ENCODE data around the gene P2RY4.
"Not testable (repeated sequence)": the region's sequence is repeated elsewhere in the genome, so short reads cannot be mapped to it uniquely, and the experiment has no call there.

The P2RY4 gene

DNA sequence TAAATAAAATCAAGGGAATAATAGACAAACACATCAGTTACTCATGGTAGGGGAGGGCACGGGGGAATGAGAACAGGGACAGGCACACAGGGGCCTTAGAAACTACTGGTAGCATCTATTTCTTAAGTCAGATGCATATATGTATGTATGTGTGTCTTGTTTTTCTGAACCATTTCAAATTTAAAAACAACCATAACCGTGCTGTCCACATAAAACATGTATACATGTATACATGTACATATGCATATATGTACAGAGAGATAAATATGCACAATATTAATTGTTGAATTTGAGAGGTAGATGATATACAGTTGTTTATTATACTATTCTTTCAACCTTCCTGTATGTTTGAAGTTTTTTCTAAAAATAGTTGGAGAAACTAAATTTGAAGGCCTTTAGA, 33.3 kb downstream of the P2RY4 start:
- Histone ChIP-seq H3K9ac (no peak overlapping the region), H3K4me1 (ENCODE audit: low read depth, poor library complexity, severe bottlenecking) (no peaks in the 10 kb centered on the region), H3K4me3 (IDR thresholded peaks at IDR 0.05; ENCODE audit: insufficient read depth, low read depth, low read length) (no peak overlapping the region), H3K36me3 (ENCODE audit: insufficient read depth) (no peaks in the 10 kb centered on the region), H3K27ac (no peak overlapping the region), H4K20me1 (ENCODE audit: insufficient read depth) (no peaks in the 10 kb centered on the region), H2AFZ (ENCODE audit: low read depth) (no peak overlapping the region), H3K27me3 (ENCODE audit: insufficient read depth, low read depth) (no peaks in the 10 kb centered on the region), H3K79me2 (ENCODE audit: insufficient read depth, low read depth) (no peaks in the 10 kb centered on the region), H3K4me2 (no peak overlapping the region)
- TF ChIP-seq, protein P1, sequence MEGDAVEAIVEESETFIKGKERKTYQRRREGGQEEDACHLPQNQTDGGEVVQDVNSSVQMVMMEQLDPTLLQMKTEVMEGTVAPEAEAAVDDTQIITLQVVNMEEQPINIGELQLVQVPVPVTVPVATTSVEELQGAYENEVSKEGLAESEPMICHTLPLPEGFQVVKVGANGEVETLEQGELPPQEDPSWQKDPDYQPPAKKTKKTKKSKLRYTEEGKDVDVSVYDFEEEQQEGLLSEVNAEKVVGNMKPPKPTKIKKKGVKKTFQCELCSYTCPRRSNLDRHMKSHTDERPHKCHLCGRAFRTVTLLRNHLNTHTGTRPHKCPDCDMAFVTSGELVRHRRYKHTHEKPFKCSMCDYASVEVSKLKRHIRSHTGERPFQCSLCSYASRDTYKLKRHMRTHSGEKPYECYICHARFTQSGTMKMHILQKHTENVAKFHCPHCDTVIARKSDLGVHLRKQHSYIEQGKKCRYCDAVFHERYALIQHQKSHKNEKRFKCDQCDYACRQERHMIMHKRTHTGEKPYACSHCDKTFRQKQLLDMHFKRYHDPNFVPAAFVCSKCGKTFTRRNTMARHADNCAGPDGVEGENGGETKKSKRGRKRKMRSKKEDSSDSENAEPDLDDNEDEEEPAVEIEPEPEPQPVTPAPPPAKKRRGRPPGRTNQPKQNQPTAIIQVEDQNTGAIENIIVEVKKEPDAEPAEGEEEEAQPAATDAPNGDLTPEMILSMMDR (conservative IDR thresholded peaks at IDR 0.05; ENCODE audit: low read depth, low read length), result no peak

DNA sequence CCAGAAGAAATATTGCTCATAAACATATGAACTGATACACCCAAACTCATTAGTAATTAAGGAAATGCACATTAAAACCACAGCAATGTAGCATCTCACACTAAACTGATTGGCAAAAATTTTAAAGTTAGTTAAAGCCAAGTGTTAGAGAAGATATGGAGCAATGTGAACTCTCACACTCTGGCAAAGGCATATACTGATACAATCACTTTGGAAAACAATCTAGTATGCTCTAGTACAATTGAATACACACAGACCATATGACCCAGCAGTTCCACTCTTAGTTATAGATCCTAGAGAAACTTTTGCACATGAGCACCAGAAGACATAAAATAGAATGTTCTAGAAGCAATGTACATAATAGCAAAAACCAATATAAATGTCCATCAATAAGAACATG, 34.0 kb downstream of the P2RY4 start:
- Histone ChIP-seq H3K36me3 (ENCODE audit: insufficient read depth) (no peaks in the 10 kb centered on the region), H3K9ac (no peak overlapping the region), H3K27me3 (ENCODE audit: insufficient read depth, low read depth) (no peaks in the 10 kb centered on the region), H3K27ac (no peak overlapping the region), H3K4me2 (no peak overlapping the region), H2AFZ (ENCODE audit: low read depth) (no peak overlapping the region), H3K4me1 (ENCODE audit: low read depth, poor library complexity, severe bottlenecking) (no peaks in the 10 kb centered on the region), H3K4me3 (IDR thresholded peaks at IDR 0.05; ENCODE audit: insufficient read depth, low read depth, low read length) (no peak overlapping the region), H3K79me2 (ENCODE audit: insufficient read depth, low read depth) (no peaks in the 10 kb centered on the region), H4K20me1 (ENCODE audit: insufficient read depth) (no peaks in the 10 kb centered on the region)
- TF ChIP-seq, protein P1 (conservative IDR thresholded peaks at IDR 0.05; ENCODE audit: low read depth, low read length), result no peak

DNA sequence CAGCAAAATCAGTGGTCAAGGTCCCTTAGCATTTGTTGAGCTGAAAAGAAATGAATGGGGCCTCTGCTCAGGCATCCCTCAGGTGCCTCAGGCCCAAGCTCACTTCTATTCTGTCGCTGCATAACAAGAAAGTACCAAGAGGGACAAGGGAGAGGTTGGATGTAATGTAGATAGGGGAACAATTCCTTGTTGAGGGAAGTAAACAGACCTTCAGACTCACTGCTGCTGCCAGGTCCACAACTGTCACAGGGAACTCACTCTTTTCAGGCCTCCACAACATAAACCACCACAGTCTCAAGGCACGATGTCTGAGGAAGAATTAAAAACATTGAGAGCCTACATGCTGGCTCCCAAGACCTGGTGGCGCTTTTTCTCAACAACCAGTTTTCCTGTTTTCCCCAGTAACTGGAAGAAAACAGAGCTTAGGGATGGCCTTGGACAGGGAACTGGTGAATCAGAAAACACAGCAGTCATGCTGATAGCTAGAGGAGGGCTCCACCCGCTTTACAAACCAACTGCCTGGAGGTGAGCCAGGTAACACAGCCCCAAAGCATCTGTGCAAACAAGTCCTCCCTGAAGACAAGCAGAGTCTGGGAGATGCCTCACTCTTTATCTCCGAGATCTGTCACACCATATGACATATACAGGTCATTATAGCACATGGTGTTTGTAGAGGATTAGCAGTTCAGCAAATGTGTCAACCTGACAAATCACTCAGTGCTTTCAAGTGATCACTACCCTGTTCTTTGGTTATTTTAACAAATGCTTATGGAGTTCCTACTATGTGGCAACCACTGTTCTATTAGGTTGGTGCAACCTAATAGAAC, 39.9 kb downstream of the P2RY4 start:
- H3K4me3 ChIP-seq (IDR thresholded peaks at IDR 0.05; ENCODE audit: insufficient read depth, low read depth, low read length), result no peak overlapping the region
- H4K20me1 ChIP-seq (ENCODE audit: insufficient read depth), result no peaks in the 10 kb centered on the region
- TF ChIP-seq, protein P1 (conservative IDR thresholded peaks at IDR 0.05; ENCODE audit: low read depth, low read length), result no peak
- no peak overlapping the region for H3K9ac ChIP-seq
- no peaks in the 10 kb centered on the region for H3K27me3 ChIP-seq (ENCODE audit: insufficient read depth, low read depth)
- no peaks in the 10 kb centered on the region for H3K36me3 ChIP-seq (ENCODE audit: insufficient read depth)
- no peak overlapping the region for H3K4me2 ChIP-seq
- no peaks in the 10 kb centered on the region for H3K4me1 ChIP-seq (ENCODE audit: low read depth, poor library complexity, severe bottlenecking)
- no peak overlapping the region for H2AFZ ChIP-seq (ENCODE audit: low read depth)
- H3K79me2 ChIP-seq (ENCODE audit: insufficient read depth, low read depth), result no peaks in the 10 kb centered on the region
- no peak overlapping the region for H3K27ac ChIP-seq

DNA sequence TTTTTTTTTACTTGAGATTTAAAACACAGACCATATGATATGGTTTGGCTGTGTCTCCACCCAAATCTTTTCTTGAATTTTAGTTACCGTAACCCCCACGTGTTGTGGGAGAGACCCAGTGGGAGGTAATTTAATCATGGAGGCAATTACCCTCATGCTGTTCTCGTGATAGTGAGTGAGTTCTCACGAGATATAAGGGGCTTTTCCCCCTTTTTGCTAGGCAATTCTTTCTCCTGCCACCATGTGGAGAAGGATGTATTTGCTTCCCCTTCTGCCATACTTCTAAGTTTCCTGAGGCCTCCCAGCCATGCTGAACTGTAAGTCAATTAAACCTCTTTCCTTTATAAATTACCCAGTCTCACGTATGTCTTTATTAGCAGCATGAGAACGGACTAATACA, 50.4 kb downstream of the P2RY4 start:
- H3K79me2 ChIP-seq (ENCODE audit: insufficient read depth, low read depth); H3K27me3 ChIP-seq (ENCODE audit: insufficient read depth, low read depth); H3K9ac ChIP-seq; H3K4me2 ChIP-seq; H3K4me3 ChIP-seq (IDR thresholded peaks at IDR 0.05; ENCODE audit: insufficient read depth, low read depth, low read length); H3K27ac ChIP-seq; H3K4me1 ChIP-seq (ENCODE audit: low read depth, poor library complexity, severe bottlenecking); H4K20me1 ChIP-seq (ENCODE audit: insufficient read depth); H3K36me3 ChIP-seq (ENCODE audit: insufficient read depth); H2AFZ ChIP-seq (ENCODE audit: low read depth): not testable (repeated sequence)

DNA sequence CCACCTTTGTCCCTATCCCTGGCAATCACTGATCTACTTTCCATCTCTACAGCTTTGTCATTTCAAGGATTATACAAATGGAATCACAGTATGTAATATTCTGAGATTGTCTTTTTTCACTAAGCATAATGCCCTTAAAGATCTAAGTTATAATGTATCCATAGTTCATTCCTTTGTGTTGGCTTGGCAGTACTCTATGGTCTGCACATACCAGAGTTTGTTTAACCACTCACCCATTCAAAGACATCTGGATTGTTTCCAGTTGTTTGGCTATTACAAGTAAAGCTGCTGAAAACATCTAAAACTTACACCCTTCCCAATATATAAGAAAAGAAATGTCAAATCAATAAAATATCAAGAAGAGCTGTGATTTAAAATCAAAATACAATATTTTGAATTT, 51.5 kb downstream of the P2RY4 start:
- TF ChIP-seq, protein P1 (conservative IDR thresholded peaks at IDR 0.05; ENCODE audit: low read depth, low read length), result no peak
- no peak overlapping the region for H2AFZ ChIP-seq (ENCODE audit: low read depth)

More for the DNA sequence above, 51.5 kb downstream of the P2RY4 start:
- H3K79me2 ChIP-seq (ENCODE audit: insufficient read depth, low read depth), result no peaks in the 10 kb centered on the region
- H3K9ac ChIP-seq, result no peak overlapping the region
- H3K4me3 ChIP-seq (IDR thresholded peaks at IDR 0.05; ENCODE audit: insufficient read depth, low read depth, low read length), result no peak overlapping the region
- no peaks in the 10 kb centered on the region for H3K4me1 ChIP-seq (ENCODE audit: low read depth, poor library complexity, severe bottlenecking)
- H3K36me3 ChIP-seq (ENCODE audit: insufficient read depth), result no peaks in the 10 kb centered on the region
- no peaks in the 10 kb centered on the region for H3K27me3 ChIP-seq (ENCODE audit: insufficient read depth, low read depth)
- H4K20me1 ChIP-seq (ENCODE audit: insufficient read depth), result no peaks in the 10 kb centered on the region
- H3K4me2 ChIP-seq, result no peak overlapping the region
- H3K27ac ChIP-seq, result no peak overlapping the region

Data from KMS-11 (cell line).